Measurements from ENCODE around the gene DHX36.

GRCh38 chr3:154338008-154338407 lies 13.7 kb upstream of the DHX36 start:
- TF ChIP-seq CTCF (IDR thresholded peaks at IDR 0.05) (no peak), POLR2A (IDR thresholded peaks at IDR 0.05) (no peak), POLR2AphosphoS5 (IDR thresholded peaks at IDR 0.05) (no peak), EP300 (IDR thresholded peaks at IDR 0.05) (no peak)
